ENCODE results near the gene TTC7B.

GRCh38 chr14:90544971-90545370 lies 271.3 kb downstream of the TTC7B start:
- TF ChIP-seq CTCF (IDR thresholded peaks at IDR 0.05) (no peak), POLR2A (IDR thresholded peaks at IDR 0.05) (no peak), POLR2AphosphoS5 (IDR thresholded peaks at IDR 0.05) (no peak)

All from prostate gland (tissue), 2 donors.